WTC11 (cell line): ENCODE results near the gene CFAP74.

ENCODE experiments used
- ATF1 ChIP-seq: sonication (generic); formaldehyde crosslinking; IDR thresholded peaks from 2 replicates; pipeline ENCODE4 v1.8.1; 2023; ENCODE audit warnings: mild to moderate bottlenecking, moderate library complexity, missing genetic modification reagents
- CREB1 ChIP-seq: sonication (generic); formaldehyde crosslinking; IDR thresholded peaks from 2 replicates; pipeline ENCODE4 v1.8.0; 2023; ENCODE audit warnings: mild to moderate bottlenecking, missing genetic modification reagents
- ESRRA ChIP-seq: sonication (generic); formaldehyde crosslinking; IDR thresholded peaks from 2 replicates; pipeline ENCODE4 v1.8.1; 2022; ENCODE audit warnings: mild to moderate bottlenecking, missing genetic modification reagents, borderline replicate concordance
- ETV6 ChIP-seq: sonication (generic); formaldehyde crosslinking; IDR thresholded peaks from 2 replicates; pipeline ENCODE4 v1.8.1; 2022; ENCODE audit warnings: mild to moderate bottlenecking, missing genetic modification reagents
- MAX ChIP-seq: sonication (generic); formaldehyde crosslinking; IDR thresholded peaks from 2 replicates; pipeline ENCODE4 v1.8.0; 2022; ENCODE audit warnings: mild to moderate bottlenecking, missing genetic modification reagents
- NFE2L1 ChIP-seq: sonication (generic); formaldehyde crosslinking; IDR thresholded peaks from 2 replicates; pipeline ENCODE4 v1.8.1; 2023; ENCODE audit warnings: missing genetic modification reagents
- SP1 ChIP-seq: sonication (generic); formaldehyde crosslinking; conservative IDR thresholded peaks from 2 replicates; pipeline ENCODE4 v1.8.1; 2022; ENCODE audit warnings: missing genetic modification reagents
- ZNF121 ChIP-seq: sonication (generic); formaldehyde crosslinking; IDR thresholded peaks from 2 replicates; pipeline ENCODE4 v1.8.0; 2023; ENCODE audit warnings: missing genetic modification reagents
- TF ChIP-seq, protein P1 (sequence below): sonication (generic); formaldehyde crosslinking; IDR thresholded peaks from 2 replicates; pipeline ENCODE4 v1.8.1; 2022; ENCODE audit warnings: low read depth, mild to moderate bottlenecking, moderate library complexity, missing genetic modification reagents, borderline replicate concordance
- TF ChIP-seq, protein P2 (sequence below): fragments of 200-600 bp; IDR thresholded peaks from 2 replicates; pipeline ENCODE4 v1.8.0; 2022; ENCODE audit warnings: antibody characterized with exemption
- TF ChIP-seq, protein P3 (sequence below): sonication (generic); formaldehyde crosslinking; IDR thresholded peaks from 2 replicates; pipeline ENCODE4 v1.8.1; 2022; ENCODE audit warnings: missing genetic modification reagents, borderline replicate concordance

GRCh38 chr1:1958071-1958541 is 45.5 kb downstream of the CFAP74 start:
- TF ChIP-seq NFE2L1 (no peak), MAX (CRISPR knock-in tag) (no peak), ETV6 (CRISPR knock-in tag) (no peak), ATF1 (CRISPR knock-in tag) (no peak), ZNF121 (no peak), SP1 (CRISPR knock-in tag) (no peak), ESRRA (CRISPR knock-in tag) (no peak), CREB1 (CRISPR knock-in tag) (no peak)
- TF ChIP-seq, protein P1, sequence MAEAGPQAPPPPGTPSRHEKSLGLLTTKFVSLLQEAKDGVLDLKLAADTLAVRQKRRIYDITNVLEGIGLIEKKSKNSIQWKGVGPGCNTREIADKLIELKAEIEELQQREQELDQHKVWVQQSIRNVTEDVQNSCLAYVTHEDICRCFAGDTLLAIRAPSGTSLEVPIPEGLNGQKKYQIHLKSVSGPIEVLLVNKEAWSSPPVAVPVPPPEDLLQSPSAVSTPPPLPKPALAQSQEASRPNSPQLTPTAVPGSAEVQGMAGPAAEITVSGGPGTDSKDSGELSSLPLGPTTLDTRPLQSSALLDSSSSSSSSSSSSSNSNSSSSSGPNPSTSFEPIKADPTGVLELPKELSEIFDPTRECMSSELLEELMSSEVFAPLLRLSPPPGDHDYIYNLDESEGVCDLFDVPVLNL (CRISPR knock-in tag): no peak
- TF ChIP-seq, protein P2, sequence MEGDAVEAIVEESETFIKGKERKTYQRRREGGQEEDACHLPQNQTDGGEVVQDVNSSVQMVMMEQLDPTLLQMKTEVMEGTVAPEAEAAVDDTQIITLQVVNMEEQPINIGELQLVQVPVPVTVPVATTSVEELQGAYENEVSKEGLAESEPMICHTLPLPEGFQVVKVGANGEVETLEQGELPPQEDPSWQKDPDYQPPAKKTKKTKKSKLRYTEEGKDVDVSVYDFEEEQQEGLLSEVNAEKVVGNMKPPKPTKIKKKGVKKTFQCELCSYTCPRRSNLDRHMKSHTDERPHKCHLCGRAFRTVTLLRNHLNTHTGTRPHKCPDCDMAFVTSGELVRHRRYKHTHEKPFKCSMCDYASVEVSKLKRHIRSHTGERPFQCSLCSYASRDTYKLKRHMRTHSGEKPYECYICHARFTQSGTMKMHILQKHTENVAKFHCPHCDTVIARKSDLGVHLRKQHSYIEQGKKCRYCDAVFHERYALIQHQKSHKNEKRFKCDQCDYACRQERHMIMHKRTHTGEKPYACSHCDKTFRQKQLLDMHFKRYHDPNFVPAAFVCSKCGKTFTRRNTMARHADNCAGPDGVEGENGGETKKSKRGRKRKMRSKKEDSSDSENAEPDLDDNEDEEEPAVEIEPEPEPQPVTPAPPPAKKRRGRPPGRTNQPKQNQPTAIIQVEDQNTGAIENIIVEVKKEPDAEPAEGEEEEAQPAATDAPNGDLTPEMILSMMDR: no peak
- TF ChIP-seq, protein P3, sequence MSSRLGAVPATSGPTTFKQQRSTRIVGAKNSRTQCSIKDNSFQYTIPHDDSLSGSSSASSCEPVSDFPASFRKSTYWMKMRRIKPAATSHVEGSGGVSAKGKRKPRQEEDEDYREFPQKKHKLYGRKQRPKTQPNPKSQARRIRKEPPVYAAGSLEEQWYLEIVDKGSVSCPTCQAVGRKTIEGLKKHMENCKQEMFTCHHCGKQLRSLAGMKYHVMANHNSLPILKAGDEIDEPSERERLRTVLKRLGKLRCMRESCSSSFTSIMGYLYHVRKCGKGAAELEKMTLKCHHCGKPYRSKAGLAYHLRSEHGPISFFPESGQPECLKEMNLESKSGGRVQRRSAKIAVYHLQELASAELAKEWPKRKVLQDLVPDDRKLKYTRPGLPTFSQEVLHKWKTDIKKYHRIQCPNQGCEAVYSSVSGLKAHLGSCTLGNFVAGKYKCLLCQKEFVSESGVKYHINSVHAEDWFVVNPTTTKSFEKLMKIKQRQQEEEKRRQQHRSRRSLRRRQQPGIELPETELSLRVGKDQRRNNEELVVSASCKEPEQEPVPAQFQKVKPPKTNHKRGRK (CRISPR knock-in tag): no peak
